ENCODE results near the gene HPD.
"Not testable (repeated sequence)": the region's sequence is repeated elsewhere in the genome, so short reads cannot be mapped to it uniquely, and the experiment has no call there.

HPD gene

GRCh38 chr12:121799842-121800693 is 58.6 kb downstream of the HPD start:
- DNase-seq (ENCODE audit: low read depth in 2 of 2) = peak; percentile 75 to 76

GRCh38 chr12:121799156-121799841 is 59.4 kb downstream of the HPD start:
- no peak for DNase-seq (ENCODE audit: low read depth in 2 of 2)

DNA sequence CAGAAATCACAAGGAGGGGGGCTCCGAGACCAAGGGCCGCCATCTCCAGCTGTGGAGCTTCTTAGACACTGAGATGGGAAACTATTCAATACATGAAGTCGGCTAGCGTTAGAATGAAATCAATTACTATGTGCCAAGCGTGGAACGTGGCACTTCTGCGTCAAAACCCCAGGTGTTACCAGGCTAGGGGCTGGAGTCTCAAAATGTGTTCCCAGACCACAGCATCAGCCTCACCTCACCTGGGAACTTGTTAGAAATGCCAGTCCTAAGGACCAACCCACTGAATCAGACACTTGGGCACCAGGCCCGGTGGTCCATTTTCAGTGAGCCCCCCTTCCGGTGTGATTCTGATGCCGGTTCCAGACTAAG is 59.9 kb downstream of the HPD start:
- no peak for DNase-seq (ENCODE audit: low read depth in 2 of 2)

DNA sequence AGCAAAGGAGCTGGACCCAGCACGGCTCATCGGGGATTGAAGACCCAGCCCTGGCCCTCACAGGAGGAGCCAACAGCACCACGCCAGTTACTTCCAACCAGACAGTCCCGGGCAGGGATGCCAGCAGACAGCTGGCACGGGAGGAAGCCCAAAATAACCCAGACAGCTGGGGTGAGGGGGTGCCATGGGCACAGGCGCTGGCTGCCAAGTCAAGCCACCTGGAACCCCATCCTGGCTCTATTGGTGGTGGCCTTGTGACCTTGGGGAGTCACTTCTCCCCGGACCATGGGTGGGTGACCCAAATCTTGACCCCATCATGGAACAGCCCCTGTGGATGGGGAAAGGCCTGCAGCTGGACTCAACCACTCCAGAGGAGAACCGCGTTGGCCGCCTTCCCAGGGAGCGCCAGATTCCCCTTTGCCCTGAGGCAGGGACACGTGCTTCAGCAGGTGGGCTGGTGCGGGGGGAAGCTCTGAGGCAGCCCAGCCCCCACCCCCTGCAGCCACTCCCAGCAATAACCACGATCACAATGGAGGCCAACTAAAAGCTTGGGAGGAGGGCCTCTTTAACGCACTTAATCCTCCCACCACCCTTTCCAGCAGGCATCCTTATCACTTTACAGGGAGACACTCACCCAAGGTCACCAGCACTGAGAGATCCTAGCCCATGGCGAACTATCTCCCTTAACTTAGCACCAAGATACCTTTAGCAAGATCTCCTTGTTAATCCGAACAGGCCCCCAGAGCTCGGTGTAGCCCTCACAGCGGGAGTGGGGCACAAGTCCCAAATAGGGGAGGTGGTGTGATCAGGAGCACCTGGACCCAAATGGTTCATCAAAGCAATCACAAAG is 60.5 kb downstream of the HPD start:
- DNase-seq (ENCODE audit: low read depth in 2 of 2) = no peak

GRCh38 chr12:121796855-121797751 is 61.6 kb downstream of the HPD start:
- no peak for DNase-seq (ENCODE audit: low read depth in 2 of 2)

DNA sequence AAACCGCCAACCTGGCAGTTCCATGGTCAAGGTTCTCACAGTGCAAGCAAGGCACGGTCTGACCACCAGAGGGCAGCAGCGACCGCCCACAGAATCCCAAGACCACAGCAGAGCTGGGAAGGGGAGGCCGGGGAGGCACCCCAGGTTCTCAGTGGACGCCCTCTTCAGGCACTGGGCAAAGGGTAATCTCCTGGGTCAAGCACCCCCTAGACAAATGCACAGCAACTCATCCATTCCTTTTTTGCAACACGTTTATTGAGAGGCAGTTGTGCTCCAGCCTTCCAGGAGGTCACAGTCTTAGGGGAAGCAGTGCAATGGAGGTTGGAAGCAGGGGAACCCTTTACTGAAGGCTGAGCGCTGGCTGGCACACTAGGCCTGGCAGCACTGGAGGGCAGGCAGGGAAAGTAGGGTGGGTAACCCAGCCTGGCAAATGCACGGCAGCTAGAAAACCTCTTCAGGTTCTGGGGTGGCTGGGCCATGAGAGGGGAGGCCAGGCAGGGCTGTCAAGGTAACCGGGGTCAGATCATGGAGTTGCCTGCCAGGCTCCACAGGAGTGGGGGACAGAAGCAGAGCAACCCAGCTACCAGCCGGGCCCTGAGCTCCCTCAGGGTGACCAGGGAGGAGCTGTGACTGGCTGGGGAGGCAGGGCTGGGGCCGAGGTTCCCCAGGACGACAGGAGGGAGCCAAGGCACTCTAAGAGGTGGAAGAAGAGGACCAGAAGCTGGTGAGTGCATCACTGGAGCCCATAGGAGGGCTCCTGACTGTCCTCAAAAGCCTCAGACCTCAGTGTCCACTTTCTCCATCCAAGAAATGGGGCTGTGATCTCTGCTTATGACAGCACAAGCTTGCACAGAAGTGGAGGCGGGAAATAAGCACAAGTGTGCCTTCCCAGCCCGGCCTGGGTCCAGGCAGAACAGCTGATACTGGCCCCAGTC is 63.4 kb downstream of the HPD start:
- peak; percentile 76 to 81 for DNase-seq (ENCODE audit: low read depth in 2 of 2)

- DNase-seq (ENCODE audit: low read depth in 2 of 2) = no peak
Observed at GRCh38 chr12:121794534-121795033, 64.1 kb downstream of the HPD start.

- DNase-seq (ENCODE audit: low read depth in 2 of 2) = peak; percentile 91 to 93
Observed at GRCh38 chr12:121793838-121794533, 64.7 kb downstream of the HPD start.

GRCh38 chr12:121793440-121793837 is 65.2 kb downstream of the HPD start, which contains the start of gene RHOF:
Gene RHOF (minus strand): TSS chr12:121793688. CDS start chr12:121793633, 55 bp downstream.
- DNase-seq (ENCODE audit: low read depth in 2 of 2) = peak in 1 of 2 donors; percentile 70

GRCh38 chr12:121792607-121793439 is 65.8 kb downstream of the HPD start:
- DNase-seq (ENCODE audit: low read depth in 2 of 2) = no peak

- no peak for DNase-seq (ENCODE audit: low read depth in 2 of 2)
Observed at GRCh38 chr12:121791671-121792551, 66.7 kb downstream of the HPD start.

GRCh38 chr12:121790785-121791184 is 67.9 kb downstream of the HPD start:
- not testable (repeated sequence) for DNase-seq (ENCODE audit: low read depth in 2 of 2)

DNA sequence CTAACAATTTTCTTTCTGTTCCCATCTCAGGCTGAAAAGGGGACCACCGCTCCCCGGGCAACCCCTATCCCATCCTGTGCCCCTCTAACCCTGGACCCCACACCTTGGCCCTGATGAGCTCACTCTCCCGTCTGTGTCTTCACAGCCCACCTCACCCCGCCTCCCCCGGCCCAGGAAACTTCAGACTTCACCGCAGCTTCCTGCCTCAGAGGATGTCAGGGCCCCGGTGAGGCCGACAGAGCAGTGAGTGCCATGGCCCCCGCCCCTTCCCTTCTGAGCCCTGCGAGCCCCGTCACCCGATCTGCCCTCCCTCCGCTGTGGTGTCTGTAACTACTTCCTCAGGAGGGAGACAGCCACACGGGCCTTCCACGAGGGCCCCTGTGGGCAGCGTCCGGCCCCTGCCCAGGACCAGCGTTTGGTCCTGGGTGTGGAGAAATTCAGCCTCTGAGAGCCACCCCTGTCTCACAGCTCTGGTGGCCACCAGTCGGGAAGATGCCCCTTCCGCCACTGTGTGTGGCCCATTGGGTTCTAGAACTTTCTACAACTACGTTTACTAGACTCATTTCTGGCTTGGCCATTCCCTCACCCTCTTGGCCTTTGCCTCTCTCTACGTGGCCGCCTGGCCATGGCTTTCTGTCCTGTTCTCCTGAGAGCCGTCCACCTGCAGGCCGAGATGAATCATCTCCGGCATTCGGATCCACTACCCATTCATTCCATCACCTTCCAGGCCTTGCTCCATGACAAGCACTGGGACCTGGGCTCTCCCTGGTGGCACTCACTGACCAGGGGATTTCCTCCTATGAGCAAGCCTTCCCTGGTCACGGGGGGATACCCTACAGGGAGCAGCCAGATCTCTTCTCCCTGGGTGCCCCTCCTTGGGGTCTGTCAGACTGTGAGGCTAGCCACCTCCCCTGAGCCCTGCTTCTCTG is 68.6 kb downstream of the HPD start:
- DNase-seq (ENCODE audit: low read depth in 2 of 2) = peak; percentile 84 to 89
